Ovary (tissue), 9 donors: ENCODE data around the gene TNS4. TPM values are rescaled to one million over a fixed set of nuclear protein-coding genes. Genes with fewer than 3 reads are reported as not detected.
A peak's percentile ranks its signal among the peaks of the same experiment; 100 is the strongest.

Experiments
- DNase-seq, 5 donors: peaks; one replicate each; pipeline ENCODE4 v3.0.0-alpha.2; 2019 to 2020
- H3K27ac ChIP-seq, 2 donors: fragments of 200-600 bp; one replicate each; pipeline versions ENCODE4 v1.5.1 to v1.8.0; 2019 to 2022
- H3K27me3 ChIP-seq: fragments of 200-600 bp; one replicate; pipeline ENCODE4 v1.8.0; 2022
- H3K36me3 ChIP-seq: fragments of 200-600 bp; sonication (generic); one replicate; pipeline ENCODE4 v1.5.1; 2019
- H3K4me1 ChIP-seq: one replicate; pipeline ENCODE4 v1.8.1; 2013; ENCODE audit warnings: mild to moderate bottlenecking, moderate library complexity; ENCODE audit not compliant: insufficient read depth
- H3K4me3 ChIP-seq: fragments of 200-600 bp; sonication (generic); one replicate; pipeline ENCODE4 v1.5.1; 2017
- H3K9me3 ChIP-seq, 2 donors: fragments of 200-600 bp in 1 of 2; sonication (generic) in 1 of 2; one replicate each; pipeline versions ENCODE4 v1.5.1 to v1.8.1; 2013 to 2019; ENCODE audit warnings: mild to moderate bottlenecking in 1 of 2, moderate library complexity in 1 of 2
- EP300 ChIP-seq: sonication (generic); formaldehyde crosslinking; IDR thresholded peaks from one replicate; pipeline ENCODE4 v1.6.1; 2017; ENCODE audit warnings: antibody characterized with exemption
- POLR2A ChIP-seq: fragments of 450-650 bp; IDR thresholded peaks from one replicate; pipeline ENCODE4 v1.6.1; 2017; ENCODE audit warnings: antibody characterized with exemption, mild to moderate bottlenecking, moderate library complexity
- WGBS, 3 donors: extraction: QIAGEN DNeasy Blood & Tissue Kit in 1 of 3; methylation state at CpG; one replicate each; pipeline versions ENCODE4 v1.1.5 to v1.1.7; 2013 to 2017; 5-methylcytosine and 5-hydroxymethylcytosine counted together
- intact Hi-C, 4 donors: fragments of 100-400 bp; cut with DNase I; formaldehyde crosslinking; loops; one replicate each; pipeline versions ENCODE4 v1.11.0 to v1.15.1; 2022 to 2023
- polyA plus RNA-seq, 2 donors: library from polyadenylated mRNA; stranded (reverse); fragments of 200-250 nt in 1 of 2; fragments of 350-450 nt in 1 of 2; fragmentation: Illumina TruSeq in 1 of 2; extraction: RNeasy Lipid Tissue Mini Kit (QIAGEN cat#74804) in 1 of 2; gene quantifications; one replicate each; pipeline ENCODE4 v1.2.3, GENCODE V29; 2013 to 2014
- total RNA-seq, 7 donors: library from RNA; depleted of rRNA in 2 of 7; stranded (reverse); fragments of >200 nt in 2 of 7; fragmentation: NEBNext Ultra II Directional in 3 of 7; extraction: Animal tissue kit (Norgen Biotek cat#: 25700) in 3 of 7; gene quantifications; one replicate each; pipeline versions ENCODE4 v1.1.0 to v1.2.4, GENCODE V29; 2016 to 2023
- TF ChIP-seq, protein P1 (sequence below), 3 donors: fragments of 450-650 bp in 2 of 3; fragments of 200-600 bp in 1 of 3; IDR thresholded peaks; one replicate each; pipeline versions ENCODE4 v1.5.1 to v1.8.0; 2016 to 2022; ENCODE audit warnings: antibody characterized with exemption in 3 of 3, mild to moderate bottlenecking in 1 of 3
- donor health status: DM: no; HTN: no; CAD: no; lungs with moderate emphysema.
- donor health status: DM: no; HTN: no; CAD: no.
- donor health status: Bipolar disorder and iron deficiency.
- donor health status: DM: yes; HTN: yes; CAD: no.
- donor health status: DM: no; HTN: no; CAD: no.
- donor health status: DM: yes; HTN: yes; CAD: no.

Gene TNS4
- total and polyA plus RNA-seq, 9 donors: 0.13 to 6.2 (median 0.54) TPM; not detected in 5

DNA sequence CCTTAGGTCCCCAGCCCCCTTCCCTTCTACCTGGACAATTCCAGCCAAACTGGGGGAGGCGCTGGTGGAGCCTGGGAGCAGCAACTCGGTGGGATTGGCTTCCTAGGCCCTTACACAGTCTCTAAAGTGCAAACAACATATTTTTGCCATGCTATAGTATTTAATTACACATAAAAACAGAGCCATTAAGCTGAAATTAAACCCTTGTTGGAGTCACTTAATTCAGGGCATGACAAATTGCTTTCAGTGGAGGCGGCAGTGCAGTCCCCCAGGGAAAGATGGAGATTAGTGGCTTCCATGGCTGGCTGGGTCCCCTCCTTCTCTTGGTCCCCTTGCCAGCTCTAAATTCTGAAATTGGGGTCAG lies 40.8 kb downstream of the TNS4 start:
- intact Hi-C loops: no loop called here
- Histone ChIP-seq H3K9me3 (no peaks in the 10 kb centered on the region), H3K4me3 (no peak overlapping the region), H3K27ac (peak overlapping the region; percentile 16 to 37), H3K27me3 (no peaks in the 10 kb centered on the region), H3K36me3 (no peaks in the 10 kb centered on the region), H3K4me1 (peaks cover 49% of the 10 kb centered on the region)
- TF ChIP-seq POLR2A (no peak), EP300 (no peak)
- TF ChIP-seq, protein P1, sequence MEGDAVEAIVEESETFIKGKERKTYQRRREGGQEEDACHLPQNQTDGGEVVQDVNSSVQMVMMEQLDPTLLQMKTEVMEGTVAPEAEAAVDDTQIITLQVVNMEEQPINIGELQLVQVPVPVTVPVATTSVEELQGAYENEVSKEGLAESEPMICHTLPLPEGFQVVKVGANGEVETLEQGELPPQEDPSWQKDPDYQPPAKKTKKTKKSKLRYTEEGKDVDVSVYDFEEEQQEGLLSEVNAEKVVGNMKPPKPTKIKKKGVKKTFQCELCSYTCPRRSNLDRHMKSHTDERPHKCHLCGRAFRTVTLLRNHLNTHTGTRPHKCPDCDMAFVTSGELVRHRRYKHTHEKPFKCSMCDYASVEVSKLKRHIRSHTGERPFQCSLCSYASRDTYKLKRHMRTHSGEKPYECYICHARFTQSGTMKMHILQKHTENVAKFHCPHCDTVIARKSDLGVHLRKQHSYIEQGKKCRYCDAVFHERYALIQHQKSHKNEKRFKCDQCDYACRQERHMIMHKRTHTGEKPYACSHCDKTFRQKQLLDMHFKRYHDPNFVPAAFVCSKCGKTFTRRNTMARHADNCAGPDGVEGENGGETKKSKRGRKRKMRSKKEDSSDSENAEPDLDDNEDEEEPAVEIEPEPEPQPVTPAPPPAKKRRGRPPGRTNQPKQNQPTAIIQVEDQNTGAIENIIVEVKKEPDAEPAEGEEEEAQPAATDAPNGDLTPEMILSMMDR (IDR thresholded peaks at IDR 0.05): no peak
- 63 to 65% (median 63%) methylated on average over 3 of the region's 3 CpGs for WGBS, 3 donors
- no peak for DNase-seq

DNA sequence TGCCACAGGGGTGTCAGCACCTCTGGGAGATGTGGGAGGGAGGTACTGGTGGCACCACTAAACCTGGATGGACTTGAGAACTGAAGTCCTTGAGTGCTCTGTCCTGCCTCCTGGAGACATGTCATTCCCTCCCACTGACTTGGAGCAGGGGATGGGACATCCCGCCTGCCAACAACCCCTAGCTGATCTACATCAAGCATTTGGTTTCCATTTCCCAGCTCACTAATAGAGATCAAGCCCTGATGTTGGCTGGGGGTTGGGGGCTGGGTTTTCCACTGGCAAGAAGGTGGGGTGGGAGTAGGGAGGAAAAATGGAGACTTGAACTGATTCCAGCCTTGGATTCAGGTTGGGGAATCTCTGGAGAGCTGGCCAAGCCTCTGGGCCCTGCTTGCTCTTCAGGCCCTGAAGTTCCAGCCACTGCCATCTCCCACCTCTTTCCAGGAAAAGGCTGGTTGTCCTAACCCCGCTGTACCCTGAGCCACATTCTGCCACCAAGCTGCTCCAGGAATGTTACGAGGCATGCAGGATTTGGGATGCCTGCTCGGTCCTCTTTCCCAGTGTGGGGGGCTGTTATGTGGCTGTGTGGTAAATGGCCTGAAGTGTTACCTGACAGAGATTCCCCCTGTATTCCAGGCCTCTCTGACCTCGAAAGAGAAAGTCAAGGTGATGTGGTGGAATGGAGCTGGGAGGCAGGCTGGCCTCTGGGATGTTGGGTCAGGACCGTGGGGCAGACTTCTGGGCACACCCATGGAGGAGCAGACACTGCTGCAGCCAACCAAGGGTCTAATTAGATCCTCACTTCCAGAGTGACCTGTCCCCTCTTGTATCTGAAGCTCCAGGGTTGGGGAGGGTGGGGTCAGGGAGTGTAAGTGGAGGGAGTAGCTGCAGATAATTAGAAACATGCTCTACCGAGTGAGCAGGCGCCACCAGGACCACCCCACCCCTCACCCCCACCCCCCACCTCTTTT lies 41.5 kb downstream of the TNS4 start:
- no peaks in the 10 kb centered on the region for H3K9me3 ChIP-seq
- WGBS, 3 donors: 50 to 67% (median 66%) methylated on average over 8 of the region's 8 CpGs
- TF ChIP-seq POLR2A (peak; percentile 15), EP300 (no peak)
- TF ChIP-seq, protein P1 (IDR thresholded peaks at IDR 0.05): no peak

DNA sequence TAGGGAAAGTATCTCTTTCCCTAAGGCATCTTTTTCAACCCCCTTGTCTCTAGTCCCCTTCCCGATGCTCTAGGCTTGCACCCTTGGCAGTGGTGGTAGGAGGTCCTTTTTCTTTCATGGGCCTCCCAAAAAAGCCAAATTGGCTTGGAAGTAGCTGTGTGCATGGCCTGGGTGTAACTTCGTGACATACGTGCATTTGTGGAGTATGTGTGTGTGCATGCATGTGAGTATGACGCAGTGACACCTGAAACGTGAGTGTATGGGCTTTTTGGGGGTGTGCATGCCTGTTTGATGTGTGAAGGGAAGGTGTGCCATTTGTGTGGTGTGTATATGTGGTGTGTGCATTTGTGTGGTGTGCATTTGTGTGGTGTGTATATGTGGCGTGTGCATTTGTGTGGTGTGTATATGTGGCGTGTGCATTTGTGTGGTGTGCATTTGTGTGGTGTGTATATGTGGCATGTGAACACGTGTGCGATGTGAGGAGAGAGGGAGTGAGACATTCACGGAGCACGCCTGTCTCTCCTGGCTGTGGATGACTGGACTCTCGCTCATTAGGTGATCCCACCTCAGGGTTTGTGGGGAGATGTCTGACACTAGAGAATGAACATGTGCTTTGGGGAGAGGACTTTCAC lies 42.5 kb downstream of the TNS4 start:
- H3K27me3 ChIP-seq: no peaks in the 10 kb centered on the region
- H3K4me1 ChIP-seq: peaks cover 46% of the 10 kb centered on the region
- H3K4me3 ChIP-seq: no peak overlapping the region
- WGBS, 3 donors: 68 to 78% (median 75%) methylated on average over 12 of the region's 12 CpGs
- intact Hi-C loops: no loop called here
- H3K9me3 ChIP-seq: no peaks in the 10 kb centered on the region
- H3K27ac ChIP-seq: peak overlapping the region in 1 of 2 donors; percentile 37
- no peak for DNase-seq
- TF ChIP-seq, protein P1 (IDR thresholded peaks at IDR 0.05): no peak
- TF ChIP-seq POLR2A (no peak), EP300 (no peak)
- H3K36me3 ChIP-seq: no peaks in the 10 kb centered on the region

More for the DNA sequence above, 41.5 kb downstream of the TNS4 start:
- intact Hi-C loops: no loop called here
- H3K27me3 ChIP-seq: no peaks in the 10 kb centered on the region
- no peak overlapping the region for H3K4me3 ChIP-seq
- DNase-seq: peak in 1 of 5 donors; percentile 52
- peak overlapping the region; percentile 16 to 37 for H3K27ac ChIP-seq
- H3K36me3 ChIP-seq: no peaks in the 10 kb centered on the region
- peaks cover 49% of the 10 kb centered on the region for H3K4me1 ChIP-seq

DNA sequence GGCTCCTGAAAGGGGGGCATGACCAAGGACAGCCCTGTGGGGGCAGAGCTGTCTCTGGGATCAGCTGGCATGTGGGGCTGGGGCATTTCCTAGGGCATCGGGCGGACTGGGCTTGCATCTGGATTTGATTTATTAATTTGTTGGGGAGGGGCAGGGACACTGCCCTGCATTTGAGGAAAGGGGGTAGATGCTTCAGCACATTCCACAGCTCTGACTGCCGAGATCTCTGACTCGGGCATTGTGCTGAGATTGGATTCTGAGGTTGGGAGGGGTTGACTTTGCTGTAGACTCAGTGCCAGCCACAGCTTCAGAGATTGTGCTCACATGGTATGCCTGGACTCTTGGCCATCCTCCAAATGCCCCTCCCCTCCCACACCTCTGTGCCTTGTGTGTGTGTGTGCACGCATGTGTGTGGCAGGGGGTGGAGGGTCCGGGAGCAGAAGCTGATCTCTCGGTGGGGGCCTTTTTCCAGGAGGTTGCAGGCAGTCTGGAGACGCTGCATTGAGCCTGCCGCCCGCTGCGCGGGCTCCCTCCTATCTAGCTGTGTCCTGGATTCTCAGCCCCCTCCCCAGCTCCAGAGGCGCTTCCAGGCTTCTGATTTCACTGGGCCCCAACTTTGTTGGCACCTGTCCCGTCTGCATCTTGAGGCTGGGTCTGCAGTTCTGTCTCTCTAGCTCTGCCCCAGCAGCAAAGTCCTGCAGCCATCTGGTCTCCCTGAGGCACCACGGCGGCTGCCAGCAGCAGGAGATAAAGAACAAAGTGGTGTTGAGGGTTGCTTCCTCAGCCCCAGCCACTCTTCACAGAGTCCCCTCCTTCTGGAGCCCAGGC lies 43.2 kb downstream of the TNS4 start:
- no peak for TF ChIP-seq POLR2A
- TF ChIP-seq, protein P1 (IDR thresholded peaks at IDR 0.05): no peak
- TF ChIP-seq EP300: no peak
- no peaks in the 10 kb centered on the region for H3K27me3 ChIP-seq
- H3K4me3 ChIP-seq: no peak overlapping the region
- H3K27ac ChIP-seq: peak overlapping the region in 1 of 2 donors; percentile 49
- peak; percentile 57 to 76 (median 68) for DNase-seq
- H3K9me3 ChIP-seq: no peaks in the 10 kb centered on the region
- no peaks in the 10 kb centered on the region for H3K36me3 ChIP-seq
- H3K4me1 ChIP-seq: peaks cover 43% of the 10 kb centered on the region
- WGBS, 3 donors: 15 to 27% (median 20%) methylated on average over 16 of the region's 16 CpGs
- intact Hi-C loops: no loop called here
